ENCODE results near the gene RNF17. TPM values are rescaled to one million over a fixed set of nuclear protein-coding genes. Genes with fewer than 3 reads are reported as not detected.

RNF17 gene
- total and polyA plus RNA-seq, 2 experiments from 2014 or later, result not detected

- in situ Hi-C loops (cut with MboI), result no loop called here
- H3F3A ChIP-seq (ENCODE audit: insufficient read depth), result no peaks in the 10 kb centered on the region
- H2AFZ ChIP-seq, result no peak overlapping the region
- no peaks in the 10 kb centered on the region for H3K4me1 ChIP-seq (ENCODE audit: insufficient read depth)
- H3K79me2 ChIP-seq (ENCODE audit: insufficient read depth), result no peaks in the 10 kb centered on the region
- no peaks in the 10 kb centered on the region for H3K36me3 ChIP-seq (ENCODE audit: low read depth)
- no peak overlapping the region for H3K9ac ChIP-seq
- WGBS, 2 experiments (ENCODE audit: low coverage in 1 of 2, low lambda C conversion rate in 2 of 2, missing lambda C conversion rate in 2 of 2), result 64 to 67% methylated on average over 37 to 40 of the region's 40 CpGs
- H3K4me3 ChIP-seq, result no peak overlapping the region
- no peaks in the 10 kb centered on the region for H3K9me3 ChIP-seq (ENCODE audit: low read depth)
- H3K4me2 ChIP-seq (ENCODE audit: unreplicated experiment), result no peak overlapping the region
- H4K20me1 ChIP-seq (ENCODE audit: insufficient read depth), result no peaks in the 10 kb centered on the region
- H3K27ac ChIP-seq, result no peak overlapping the region
- no peaks in the 10 kb centered on the region for H3K9me2 ChIP-seq (ENCODE audit: insufficient read depth)
- H3K27me3 ChIP-seq (replicated peaks; ENCODE audit: insufficient read depth), result no peaks in the 10 kb centered on the region; the same call in none of the 2 replicates
- TF ChIP-seq EZH2phosphoT487 (IDR thresholded peaks at IDR 0.05; ENCODE audit: insufficient read depth, low read depth) (no peak), EZH2 (IDR thresholded peaks at IDR 0.05; ENCODE audit: insufficient read depth, poor library complexity, severe bottlenecking) (no peak)
- no peak for DNase-seq
Measured at GRCh38 chr13:24718192-24718965, 45.6 kb upstream of the RNF17 start.

DNA sequence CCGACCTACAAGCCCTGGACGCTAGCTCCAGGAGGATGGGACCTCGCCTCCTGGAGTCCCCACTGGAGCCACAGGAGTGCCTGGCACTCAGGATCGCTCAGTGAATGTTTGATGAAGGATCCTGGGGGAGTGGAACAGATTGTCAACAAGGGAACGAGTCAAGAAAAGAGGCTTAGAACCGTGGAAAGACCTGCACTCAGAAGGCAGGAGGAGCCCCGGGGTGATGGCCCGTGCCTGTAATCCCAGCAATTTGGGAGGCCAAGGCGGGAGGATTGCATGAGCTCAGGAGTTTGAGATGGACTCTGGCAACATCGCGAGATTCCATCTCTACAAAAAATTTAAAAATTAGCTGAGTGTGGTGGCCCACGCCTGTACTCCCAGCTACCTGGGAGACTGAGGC, 44.8 kb upstream of the RNF17 start:
- no peak overlapping the region for H2AFZ ChIP-seq
- no peaks in the 10 kb centered on the region for H3K79me2 ChIP-seq (ENCODE audit: insufficient read depth)
- H3K36me3 ChIP-seq (ENCODE audit: low read depth), result no peaks in the 10 kb centered on the region
- no peaks in the 10 kb centered on the region for H4K20me1 ChIP-seq (ENCODE audit: insufficient read depth)
- no peak overlapping the region for H3K4me2 ChIP-seq (ENCODE audit: unreplicated experiment)
- no peak for DNase-seq
- H3K27ac ChIP-seq, result no peak overlapping the region
- H3K9me3 ChIP-seq (ENCODE audit: low read depth), result no peaks in the 10 kb centered on the region
- no peak overlapping the region for H3K4me3 ChIP-seq
- H3K27me3 ChIP-seq (replicated peaks; ENCODE audit: insufficient read depth), result no peaks in the 10 kb centered on the region; the same call in none of the 2 replicates
- no peak overlapping the region for H3K9ac ChIP-seq
- no peaks in the 10 kb centered on the region for H3K9me2 ChIP-seq (ENCODE audit: insufficient read depth)
- TF ChIP-seq EZH2phosphoT487 (IDR thresholded peaks at IDR 0.05; ENCODE audit: insufficient read depth, low read depth), result no peak
- no peak for TF ChIP-seq EZH2 (IDR thresholded peaks at IDR 0.05; ENCODE audit: insufficient read depth, poor library complexity, severe bottlenecking)
- H3F3A ChIP-seq (ENCODE audit: insufficient read depth), result no peaks in the 10 kb centered on the region
- in situ Hi-C loops (cut with MboI), result no loop called here
- no peaks in the 10 kb centered on the region for H3K4me1 ChIP-seq (ENCODE audit: insufficient read depth)
- 59% methylated on average over 12 of the region's 12 CpGs for WGBS, 2 experiments (ENCODE audit: low coverage in 1 of 2, low lambda C conversion rate in 2 of 2, missing lambda C conversion rate in 2 of 2)

- Histone ChIP-seq H3K79me2 (ENCODE audit: insufficient read depth) (no peaks in the 10 kb centered on the region), H2AFZ (no peak overlapping the region), H3F3A (ENCODE audit: insufficient read depth) (no peaks in the 10 kb centered on the region), H4K20me1 (ENCODE audit: insufficient read depth) (no peaks in the 10 kb centered on the region), H3K9ac (no peak overlapping the region), H3K4me1 (ENCODE audit: insufficient read depth) (no peaks in the 10 kb centered on the region), H3K27me3 (replicated peaks; ENCODE audit: insufficient read depth) (no peaks in the 10 kb centered on the region; the same call in none of the 2 replicates), H3K9me3 (ENCODE audit: low read depth) (no peaks in the 10 kb centered on the region), H3K4me3 (no peak overlapping the region), H3K9me2 (ENCODE audit: insufficient read depth) (no peaks in the 10 kb centered on the region), H3K4me2 (ENCODE audit: unreplicated experiment) (no peak overlapping the region), H3K36me3 (ENCODE audit: low read depth) (no peaks in the 10 kb centered on the region), H3K27ac (no peak overlapping the region)
- 70 to 72% methylated on average over 12 of the region's 12 CpGs for WGBS, 2 experiments (ENCODE audit: low coverage in 1 of 2, low lambda C conversion rate in 2 of 2, missing lambda C conversion rate in 2 of 2)
- DNase-seq, result no peak
- in situ Hi-C loops (cut with MboI), result loop anchor here (10.0 kb wide), 1 partner anchor 148 kb away; no protein-coding TSS in a partner anchor
- no peak for TF ChIP-seq EZH2 (IDR thresholded peaks at IDR 0.05; ENCODE audit: insufficient read depth, poor library complexity, severe bottlenecking)
- TF ChIP-seq EZH2phosphoT487 (IDR thresholded peaks at IDR 0.05; ENCODE audit: insufficient read depth, low read depth), result no peak
Measured at GRCh38 chr13:24723206-24723605, 40.8 kb upstream of the RNF17 start.

DNA sequence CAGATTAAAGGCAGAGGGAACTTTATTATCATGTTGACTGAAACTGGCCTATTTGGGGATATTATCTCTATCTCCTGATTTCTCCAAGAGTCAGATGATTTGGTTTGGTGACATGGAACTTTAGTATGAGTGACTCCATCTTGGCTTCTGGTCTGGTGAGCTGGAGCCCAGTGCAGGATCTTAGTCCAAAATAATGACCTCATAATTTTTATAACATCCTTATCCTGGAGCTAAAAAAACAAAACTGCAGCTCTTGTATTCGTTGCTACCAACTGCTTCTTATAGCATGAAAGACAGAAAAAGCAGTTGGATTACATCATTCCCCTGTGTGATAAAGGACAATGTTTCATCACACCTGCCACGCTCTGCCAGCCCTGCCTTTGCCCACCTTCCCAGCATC, 39.3 kb upstream of the RNF17 start:
- H4K20me1 ChIP-seq (ENCODE audit: insufficient read depth), result no peaks in the 10 kb centered on the region

More for the DNA sequence above, 39.3 kb upstream of the RNF17 start:
- in situ Hi-C loops (cut with MboI), result loop anchor here (5.0 to 10.0 kb wide), 2 partner anchors 47 to 150 kb away; no protein-coding TSS in a partner anchor
- H3F3A ChIP-seq (ENCODE audit: insufficient read depth), result no peaks in the 10 kb centered on the region
- no peak for TF ChIP-seq EZH2 (IDR thresholded peaks at IDR 0.05; ENCODE audit: insufficient read depth, poor library complexity, severe bottlenecking)
- no peak for TF ChIP-seq EZH2phosphoT487 (IDR thresholded peaks at IDR 0.05; ENCODE audit: insufficient read depth, low read depth)
- WGBS, 2 experiments (ENCODE audit: low coverage in 1 of 2, low lambda C conversion rate in 2 of 2, missing lambda C conversion rate in 2 of 2), result 11 to 17% methylated on average over 2 of the region's 2 CpGs
- no peak overlapping the region for H3K4me3 ChIP-seq
- no peaks in the 10 kb centered on the region for H3K4me1 ChIP-seq (ENCODE audit: insufficient read depth)
- H3K27ac ChIP-seq, result no peak overlapping the region
- H3K4me2 ChIP-seq (ENCODE audit: unreplicated experiment), result no peak overlapping the region
- no peaks in the 10 kb centered on the region; the same call in none of the 2 replicates for H3K27me3 ChIP-seq (replicated peaks; ENCODE audit: insufficient read depth)
- H3K36me3 ChIP-seq (ENCODE audit: low read depth), result no peaks in the 10 kb centered on the region
- no peak for DNase-seq
- no peaks in the 10 kb centered on the region for H3K79me2 ChIP-seq (ENCODE audit: insufficient read depth)
- no peaks in the 10 kb centered on the region for H3K9me2 ChIP-seq (ENCODE audit: insufficient read depth)
- H3K9me3 ChIP-seq (ENCODE audit: low read depth), result no peaks in the 10 kb centered on the region
- no peak overlapping the region for H2AFZ ChIP-seq
- no peak overlapping the region for H3K9ac ChIP-seq
